ENCODE data around the gene OMG.
"Not testable (repeated sequence)": the region's sequence is repeated elsewhere in the genome, so short reads cannot be mapped to it uniquely, and the experiment has no call there.

Gene OMG

GRCh38 chr17:31313982-31314781, 17.1 kb upstream of the OMG start, which contains the start of gene EVI2B:
Gene EVI2B (minus strand): TSS chr17:31314054. CDS start chr17:31305609, 8,445 bp downstream.
- Mint-ChIP-seq H3K36me3 (ENCODE audit: low read depth) (peaks cover 29% of the 10 kb centered on the region), H3K9me3 (no peaks in the 10 kb centered on the region), H3K4me1 (ENCODE audit: low read depth) (peaks cover 44% of the 10 kb centered on the region), H3K27me3 (ENCODE audit: low read depth) (no peaks in the 10 kb centered on the region), H3K4me3 (peak within 1 kb of the TSS; percentile 91), H3K27ac (peak within 1 kb of the TSS; percentile 92)

- Mint-ChIP-seq H3K4me3 (peak overlapping the region; percentile 93), H3K36me3 (ENCODE audit: low read depth) (peaks cover 22% of the 10 kb centered on the region), H3K27ac (peak overlapping the region; percentile 93), H3K4me1 (ENCODE audit: low read depth) (peaks cover 51% of the 10 kb centered on the region)
- H3K9me3 Mint-ChIP-seq; H3K27me3 Mint-ChIP-seq (ENCODE audit: low read depth): not testable (repeated sequence)
These were observed 15.2 kb upstream of the OMG start for GRCh38 chr17:31312223-31312622.

- H3K4me3 Mint-ChIP-seq, result peak overlapping the region; percentile 93
- H3K36me3 Mint-ChIP-seq (ENCODE audit: low read depth), result peaks cover 18% of the 10 kb centered on the region
- H3K9me3 Mint-ChIP-seq, result no peaks in the 10 kb centered on the region
- peaks cover 48% of the 10 kb centered on the region for H3K4me1 Mint-ChIP-seq (ENCODE audit: low read depth)
- H3K27me3 Mint-ChIP-seq (ENCODE audit: low read depth), result no peaks in the 10 kb centered on the region
- peak overlapping the region; percentile 93 for H3K27ac Mint-ChIP-seq
These were observed 14.5 kb upstream of the OMG start for GRCh38 chr17:31311526-31311925.

- Mint-ChIP-seq H3K9me3 (no peaks in the 10 kb centered on the region), H3K36me3 (ENCODE audit: low read depth) (peaks cover 24% of the 10 kb centered on the region), H3K27ac (peak overlapping the region; percentile 93), H3K27me3 (ENCODE audit: low read depth) (no peaks in the 10 kb centered on the region), H3K4me1 (ENCODE audit: low read depth) (peaks cover 49% of the 10 kb centered on the region), H3K4me3 (peak overlapping the region; percentile 93)
These were observed 13.8 kb upstream of the OMG start for GRCh38 chr17:31310886-31311285.

GRCh38 chr17:31310260-31310659, 13.2 kb upstream of the OMG start:
- peaks cover 46% of the 10 kb centered on the region for H3K4me1 Mint-ChIP-seq (ENCODE audit: low read depth)
- peaks cover under 1% of the 10 kb centered on the region for H3K9me3 Mint-ChIP-seq

GRCh38 chr17:31309556-31309955, 12.5 kb upstream of the OMG start:
- Mint-ChIP-seq H3K27me3 (ENCODE audit: low read depth) (no peaks in the 10 kb centered on the region), H3K9me3 (peaks cover 6% of the 10 kb centered on the region), H3K4me3 (peak overlapping the region; percentile 93), H3K27ac (peak overlapping the region; percentile 96), H3K4me1 (ENCODE audit: low read depth) (peaks cover 45% of the 10 kb centered on the region), H3K36me3 (ENCODE audit: low read depth) (peaks cover 34% of the 10 kb centered on the region)

More at GRCh38 chr17:31310260-31310659, 13.2 kb upstream of the OMG start:
- H3K4me3 Mint-ChIP-seq, result peak overlapping the region; percentile 93
- peak overlapping the region; percentile 96 for H3K27ac Mint-ChIP-seq
- H3K36me3 Mint-ChIP-seq (ENCODE audit: low read depth), result peaks cover 30% of the 10 kb centered on the region
- H3K27me3 Mint-ChIP-seq (ENCODE audit: low read depth), result no peaks in the 10 kb centered on the region

GRCh38 chr17:31308372-31309334, 11.6 kb upstream of the OMG start:
- Mint-ChIP-seq H3K9me3 (peaks cover 6% of the 10 kb centered on the region), H3K27me3 (ENCODE audit: low read depth) (no peaks in the 10 kb centered on the region), H3K36me3 (ENCODE audit: low read depth) (peaks cover 40% of the 10 kb centered on the region), H3K4me3 (peak overlapping the region; percentile 93), H3K4me1 (ENCODE audit: low read depth) (peaks cover 42% of the 10 kb centered on the region), H3K27ac (peak overlapping the region; percentile 96)

- peaks cover 42% of the 10 kb centered on the region for H3K4me1 Mint-ChIP-seq (ENCODE audit: low read depth)
- no peak overlapping the region for H3K27ac Mint-ChIP-seq
- H3K36me3 Mint-ChIP-seq (ENCODE audit: low read depth), result peaks cover 50% of the 10 kb centered on the region
- no peaks in the 10 kb centered on the region for H3K27me3 Mint-ChIP-seq (ENCODE audit: low read depth)
- peak overlapping the region; percentile 93 for H3K4me3 Mint-ChIP-seq
- H3K9me3 Mint-ChIP-seq, result peaks cover 6% of the 10 kb centered on the region
These were observed 10.6 kb upstream of the OMG start for GRCh38 chr17:31307640-31308039.

GRCh38 chr17:31299624-31300023, 2.6 kb upstream of the OMG start:
- H3K9me3 Mint-ChIP-seq, result no peaks in the 10 kb centered on the region
- peaks cover 26% of the 10 kb centered on the region for H3K36me3 Mint-ChIP-seq (ENCODE audit: low read depth)
- no peak overlapping the region for H3K27ac Mint-ChIP-seq
- peaks cover 2% of the 10 kb centered on the region for H3K4me1 Mint-ChIP-seq (ENCODE audit: low read depth)
- no peak overlapping the region for H3K4me3 Mint-ChIP-seq
- no peaks in the 10 kb centered on the region for H3K27me3 Mint-ChIP-seq (ENCODE audit: low read depth)

GRCh38 chr17:31296142-31296541, 897 bp downstream of the OMG start:
- H3K36me3 Mint-ChIP-seq (ENCODE audit: low read depth), result peaks cover 4% of the 10 kb centered on the region
- no peaks in the 10 kb centered on the region for H3K27me3 Mint-ChIP-seq (ENCODE audit: low read depth)
- no peak overlapping the region for H3K27ac Mint-ChIP-seq
- H3K4me1 Mint-ChIP-seq (ENCODE audit: low read depth), result no peaks in the 10 kb centered on the region
- H3K9me3 Mint-ChIP-seq, result no peaks in the 10 kb centered on the region
- no peak overlapping the region for H3K4me3 Mint-ChIP-seq

GRCh38 chr17:31295489-31295871, 1.6 kb downstream of the OMG start:
- Mint-ChIP-seq H3K36me3 (ENCODE audit: low read depth) (no peaks in the 10 kb centered on the region), H3K9me3 (no peaks in the 10 kb centered on the region), H3K27me3 (ENCODE audit: low read depth) (no peaks in the 10 kb centered on the region)

GRCh38 chr17:31294820-31295488, 2.1 kb downstream of the OMG start:
- Mint-ChIP-seq H3K4me3 (no peak overlapping the region), H3K27me3 (ENCODE audit: low read depth) (no peaks in the 10 kb centered on the region), H3K4me1 (ENCODE audit: low read depth) (peaks cover 2% of the 10 kb centered on the region), H3K36me3 (ENCODE audit: low read depth) (peaks cover 2% of the 10 kb centered on the region), H3K27ac (no peak overlapping the region), H3K9me3 (no peaks in the 10 kb centered on the region)

More at GRCh38 chr17:31295489-31295871, 1.6 kb downstream of the OMG start:
- no peak overlapping the region for H3K27ac Mint-ChIP-seq
- no peak overlapping the region for H3K4me3 Mint-ChIP-seq
- no peaks in the 10 kb centered on the region for H3K4me1 Mint-ChIP-seq (ENCODE audit: low read depth)

- no peak overlapping the region for H3K4me3 Mint-ChIP-seq
- no peaks in the 10 kb centered on the region for H3K27me3 Mint-ChIP-seq (ENCODE audit: low read depth)
- peaks cover 2% of the 10 kb centered on the region for H3K36me3 Mint-ChIP-seq (ENCODE audit: low read depth)
These were observed 2.8 kb downstream of the OMG start for GRCh38 chr17:31294231-31294630.

GRCh38 chr17:31293581-31293980, 3.5 kb downstream of the OMG start:
- Mint-ChIP-seq H3K4me3 (no peak overlapping the region), H3K27ac (no peak overlapping the region), H3K9me3 (no peaks in the 10 kb centered on the region)

More at GRCh38 chr17:31294231-31294630, 2.8 kb downstream of the OMG start:
- H3K27ac Mint-ChIP-seq, result no peak overlapping the region
- peaks cover 2% of the 10 kb centered on the region for H3K4me1 Mint-ChIP-seq (ENCODE audit: low read depth)
- no peaks in the 10 kb centered on the region for H3K9me3 Mint-ChIP-seq

More at GRCh38 chr17:31293581-31293980, 3.5 kb downstream of the OMG start:
- H3K36me3 Mint-ChIP-seq (ENCODE audit: low read depth), result peaks cover 2% of the 10 kb centered on the region
- no peaks in the 10 kb centered on the region for H3K27me3 Mint-ChIP-seq (ENCODE audit: low read depth)
- H3K4me1 Mint-ChIP-seq (ENCODE audit: low read depth), result peaks cover 2% of the 10 kb centered on the region
